ENCODE results near the gene OIP5. TPM values are rescaled to one million over a fixed set of nuclear protein-coding genes. Genes with fewer than 3 reads are reported as not detected.
"Not testable (repeated sequence)": the region's sequence is repeated elsewhere in the genome, so short reads cannot be mapped to it uniquely, and the experiment has no call there.

The OIP5 gene
- total RNA-seq, 1 donor from 2014 or later, result 18.7 TPM

DNA sequence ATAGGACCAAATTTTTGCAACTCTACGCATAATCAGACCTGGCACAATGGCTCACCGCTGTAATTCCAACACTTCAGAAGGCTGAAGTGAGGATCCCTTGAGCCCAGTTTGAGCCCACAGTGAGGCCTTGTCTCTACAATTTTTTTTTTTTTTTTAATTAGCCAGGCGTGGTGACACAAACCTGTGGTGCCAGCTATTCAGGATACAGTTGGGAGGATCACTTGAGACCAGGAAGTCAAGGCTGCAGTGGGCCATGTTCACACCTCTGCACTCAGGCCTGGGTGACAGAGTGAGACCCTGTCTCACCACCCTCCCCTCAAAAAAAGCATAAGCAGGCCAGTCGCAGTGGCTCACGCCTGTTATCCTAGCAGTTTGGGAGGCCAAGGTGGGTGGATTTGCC, 24.7 kb downstream of the OIP5 start:
- intact Hi-C loops (cut with micrococcal nuclease), result no loop called here

DNA sequence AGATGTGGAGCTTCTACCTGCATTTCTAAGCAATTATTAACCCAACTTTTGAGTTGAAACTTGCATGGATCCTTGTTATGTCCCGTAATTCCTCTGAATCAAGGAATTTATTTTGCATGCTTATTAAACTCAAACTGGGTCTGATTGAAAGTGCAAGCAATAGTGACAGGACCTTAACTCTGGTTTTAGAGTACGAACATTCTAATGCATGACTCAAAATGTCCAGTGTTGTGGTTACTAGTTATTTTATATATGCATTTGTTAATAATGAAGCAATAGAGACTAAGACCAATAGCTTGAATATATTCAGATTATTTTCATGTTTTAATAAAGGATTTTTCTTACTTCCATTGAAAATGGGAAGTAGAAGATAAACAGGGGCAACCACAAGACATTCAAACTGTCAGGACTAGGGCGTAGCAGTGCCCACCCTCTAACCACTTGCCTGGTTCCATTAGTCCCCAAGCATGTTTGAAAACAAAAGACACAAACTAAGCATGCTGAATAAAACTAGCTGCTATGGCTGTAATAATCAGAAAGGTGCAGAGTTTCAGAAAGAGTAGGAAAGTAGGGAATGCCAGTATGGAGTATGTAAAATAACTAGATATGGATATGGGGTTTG, 28.1 kb downstream of the OIP5 start:
- intact Hi-C loops (cut with micrococcal nuclease), result no loop called here

DNA sequence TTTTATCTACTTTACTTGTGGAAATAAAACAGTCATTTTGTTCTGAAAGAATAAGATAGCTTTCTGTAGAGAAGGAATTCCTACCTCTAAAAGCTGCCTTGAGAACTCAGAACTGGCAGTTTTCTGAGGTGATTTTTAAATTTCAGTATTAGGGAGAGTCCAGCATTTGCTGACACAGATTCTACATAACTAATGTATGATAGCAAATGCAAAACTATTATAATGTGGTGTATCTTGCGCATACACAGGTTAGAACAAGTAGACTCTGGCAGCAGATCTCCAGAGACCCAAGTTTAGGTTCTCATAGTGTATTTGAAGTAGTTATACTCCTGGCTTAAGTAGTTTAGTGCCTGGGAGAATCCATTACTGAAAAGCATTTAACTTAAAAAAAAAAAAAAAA, 30.8 kb downstream of the OIP5 start:
- intact Hi-C loops (cut with micrococcal nuclease), result no loop called here

DNA sequence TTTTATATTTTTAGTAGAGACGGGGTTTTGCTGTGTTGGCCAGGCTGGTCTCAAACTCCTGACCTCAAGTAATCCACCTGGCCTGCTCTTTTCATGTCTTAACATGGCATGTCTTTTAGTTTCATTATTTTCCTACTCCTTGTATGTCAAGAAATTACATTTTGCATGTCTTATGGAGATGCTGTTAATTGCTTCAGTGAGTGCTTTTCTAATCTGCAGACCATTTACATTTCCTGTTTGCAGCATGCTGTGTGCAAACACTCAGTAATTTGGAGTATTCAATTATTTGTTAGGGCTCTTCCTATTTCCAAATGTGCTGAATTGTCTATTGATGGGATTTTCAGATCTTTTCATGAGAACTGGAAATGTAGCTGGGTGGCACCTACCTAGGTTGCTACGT, 31.3 kb downstream of the OIP5 start:
- intact Hi-C loops (cut with micrococcal nuclease), result not testable (repeated sequence)

DNA sequence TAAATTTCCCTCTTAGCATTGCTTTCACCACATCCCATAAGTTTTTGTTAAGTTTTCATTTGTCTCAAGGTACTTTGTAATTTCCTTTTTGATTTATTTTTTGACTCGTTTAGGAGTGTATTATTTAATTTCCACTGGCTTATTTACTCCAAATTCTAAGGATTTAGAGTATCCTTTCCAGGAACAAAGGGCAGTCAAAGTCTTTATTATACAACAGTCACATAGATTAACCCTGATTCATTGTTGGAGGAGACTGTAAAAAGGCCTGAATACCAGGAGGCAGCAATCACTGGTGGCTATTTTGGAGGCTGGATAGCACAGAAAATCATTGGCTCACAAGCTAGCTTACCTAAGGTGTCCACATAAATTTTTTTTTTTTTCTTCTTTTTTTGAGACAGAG, 39.9 kb downstream of the OIP5 start:
- intact Hi-C loops (cut with micrococcal nuclease), result no loop called here

DNA sequence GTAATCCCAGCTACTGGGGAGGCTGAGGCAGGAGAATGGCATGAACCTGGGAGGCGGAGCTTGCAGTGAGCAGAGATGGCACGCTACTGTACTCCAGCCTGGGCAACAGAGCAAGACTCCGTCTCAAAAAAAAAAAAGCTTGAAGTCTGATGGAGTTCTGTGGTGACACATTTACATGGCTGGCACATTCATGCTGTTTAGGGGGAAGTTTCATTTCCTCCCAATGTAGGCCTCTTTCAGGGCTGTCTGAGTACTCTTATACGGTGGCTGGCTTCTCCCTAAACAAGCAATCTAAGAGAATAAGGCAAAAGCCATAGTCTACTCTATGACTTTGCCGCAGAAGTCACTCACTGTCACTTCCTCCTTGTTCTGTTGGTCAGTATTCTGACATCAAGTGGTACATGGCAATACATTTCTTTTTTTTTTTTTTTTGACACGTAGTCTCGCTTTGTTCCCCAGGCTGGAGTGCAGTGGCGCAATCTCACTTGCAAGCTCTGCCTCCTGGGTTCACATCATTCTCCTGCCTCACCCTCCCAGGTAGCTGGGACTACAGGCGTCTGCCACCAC, 41.2 kb downstream of the OIP5 start:
- intact Hi-C loops (cut with micrococcal nuclease), result no loop called here

DNA sequence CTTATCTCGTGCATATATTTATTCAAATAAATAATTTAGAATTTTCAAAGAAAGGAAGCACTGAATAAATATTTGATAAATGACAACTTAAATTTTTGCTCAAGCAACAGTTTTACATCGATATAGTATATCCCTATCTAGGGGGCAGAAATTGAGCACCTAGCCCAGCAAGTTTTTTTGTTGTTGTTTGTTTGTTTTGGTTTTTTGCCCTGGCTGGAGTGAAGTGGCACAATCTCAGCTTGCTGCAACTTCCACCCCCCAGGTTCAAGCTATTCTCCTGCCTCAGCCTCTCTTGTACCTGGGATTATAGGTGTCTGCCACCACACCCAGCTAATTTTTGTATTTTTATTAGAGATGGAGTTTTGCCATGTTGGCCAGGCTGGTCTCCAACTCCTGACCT, 42.4 kb downstream of the OIP5 start:
- intact Hi-C loops (cut with micrococcal nuclease), result loop anchor here (10.0 kb wide), 1 partner anchor 595 kb away; the partner anchor contains the start of gene RAD51

DNA sequence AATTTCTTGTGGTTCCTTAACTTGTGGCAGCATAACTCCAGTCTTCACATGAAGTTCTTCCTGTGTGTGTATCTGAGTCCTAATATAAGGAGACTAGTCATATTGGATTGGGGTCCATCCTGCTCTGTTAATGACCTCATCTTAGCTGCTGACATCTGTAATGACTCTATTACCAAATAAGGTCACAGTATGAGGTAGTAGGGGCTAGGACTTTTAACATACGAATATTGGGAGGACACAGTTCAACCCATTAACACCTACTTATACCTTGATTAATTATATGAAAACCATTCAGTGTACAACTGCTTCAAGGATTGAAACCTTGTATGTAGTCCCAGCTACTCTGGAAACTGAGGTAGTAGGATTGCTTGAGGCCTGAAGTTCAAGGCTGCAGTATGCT, 43.9 kb downstream of the OIP5 start:
- intact Hi-C loops (cut with micrococcal nuclease), result loop anchor here (10.0 kb wide), 1 partner anchor 594 kb away; the partner anchor contains the start of gene RAD51

DNA sequence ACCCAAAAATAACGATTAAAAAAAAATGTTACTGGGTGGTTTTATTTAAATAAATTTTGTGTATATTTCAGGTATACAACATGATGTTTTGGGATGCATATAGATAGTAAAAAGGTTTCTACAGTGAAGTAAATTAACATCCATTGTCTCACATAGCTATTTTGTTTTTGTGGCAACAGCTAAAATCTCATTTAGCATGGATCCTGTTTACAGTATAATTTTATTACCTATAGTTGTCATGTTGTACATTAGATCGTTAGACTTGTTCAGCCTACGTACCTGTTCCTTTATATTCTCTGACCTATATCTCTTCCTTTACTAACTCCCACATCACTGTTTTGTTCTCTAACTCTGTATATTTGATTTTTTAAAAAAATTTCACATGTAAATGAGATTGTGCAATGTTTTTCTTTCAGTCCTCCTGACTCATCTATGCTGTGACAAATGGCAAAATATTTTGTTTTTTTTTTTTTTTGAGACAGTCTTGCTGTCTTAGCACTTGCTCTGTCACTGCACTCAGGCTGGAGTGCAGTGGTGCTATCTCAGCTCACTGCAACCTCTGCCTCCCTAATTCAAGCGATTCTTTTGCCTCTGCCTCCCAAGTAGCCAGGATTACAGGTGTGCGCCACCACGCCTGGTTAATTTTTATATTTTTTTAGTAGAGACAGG, 45.6 kb downstream of the OIP5 start:
- intact Hi-C loops (cut with micrococcal nuclease), result loop anchor here (10.0 kb wide), 1 partner anchor 592 kb away; the partner anchor contains the start of gene RAD51

DNA sequence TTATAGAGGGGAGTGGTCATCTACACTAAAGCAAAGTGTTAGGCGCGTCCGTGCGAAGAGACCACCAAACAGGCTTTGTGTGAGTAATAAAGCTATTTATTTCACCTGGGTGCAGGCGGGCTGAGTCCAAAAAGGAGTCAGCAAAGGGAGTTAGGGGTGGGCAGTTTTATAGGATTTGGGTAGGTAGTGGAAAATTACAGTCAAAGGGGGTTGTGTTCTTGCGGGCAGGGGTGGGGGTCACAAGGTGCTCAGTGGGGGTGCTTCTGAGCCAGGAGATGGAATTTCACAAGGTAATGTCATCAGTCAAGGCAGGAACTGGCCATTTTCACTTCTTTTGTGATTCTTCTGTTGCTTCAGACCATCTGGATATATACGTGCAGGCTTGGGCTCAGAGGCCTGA, 47.1 kb downstream of the OIP5 start:
- intact Hi-C loops (cut with micrococcal nuclease), result loop anchor here (10.0 kb wide), 1 partner anchor 590 kb away; the partner anchor contains the start of gene RAD51

DNA sequence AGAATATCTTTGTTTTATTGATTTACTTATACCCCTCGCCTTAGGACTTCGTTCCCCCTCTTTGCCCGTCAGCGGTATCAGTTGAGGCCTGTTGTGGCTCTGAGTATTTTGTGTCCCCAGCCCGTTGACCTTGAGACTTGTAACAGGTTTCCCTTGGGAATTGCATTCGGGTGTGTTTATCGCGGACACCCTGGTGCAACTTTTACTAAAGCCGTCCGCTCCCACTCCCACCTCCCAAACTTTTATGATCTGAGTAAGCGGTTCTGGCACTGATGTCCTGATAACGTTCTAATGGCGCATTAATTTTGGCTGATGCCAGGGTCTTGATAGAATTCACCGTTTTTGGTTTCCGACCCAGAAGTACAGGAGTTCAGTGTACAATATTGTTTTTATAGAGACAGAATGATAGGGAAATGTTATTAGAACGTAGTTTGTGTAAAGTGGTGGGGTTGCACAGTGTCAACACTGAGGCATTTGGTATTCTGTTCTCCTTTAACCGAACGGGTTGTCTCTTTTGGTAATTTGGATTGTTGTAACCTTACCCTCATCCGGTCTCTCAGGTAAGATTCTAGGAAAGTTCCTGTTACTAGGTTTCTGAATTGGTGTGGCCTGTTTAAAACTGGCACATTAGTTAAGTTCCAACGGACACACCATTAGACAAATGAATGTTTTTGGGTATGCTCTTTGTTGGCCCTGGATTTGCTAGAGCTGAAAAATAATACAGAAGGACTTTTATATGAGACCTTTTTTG, 47.8 kb downstream of the OIP5 start:
- intact Hi-C loops (cut with micrococcal nuclease), result loop anchor here (1.0 to 10.0 kb wide), 2 partner anchors 48 to 590 kb away; partner anchors contain the start of genes NUSAP1, OIP5 and RAD51

DNA sequence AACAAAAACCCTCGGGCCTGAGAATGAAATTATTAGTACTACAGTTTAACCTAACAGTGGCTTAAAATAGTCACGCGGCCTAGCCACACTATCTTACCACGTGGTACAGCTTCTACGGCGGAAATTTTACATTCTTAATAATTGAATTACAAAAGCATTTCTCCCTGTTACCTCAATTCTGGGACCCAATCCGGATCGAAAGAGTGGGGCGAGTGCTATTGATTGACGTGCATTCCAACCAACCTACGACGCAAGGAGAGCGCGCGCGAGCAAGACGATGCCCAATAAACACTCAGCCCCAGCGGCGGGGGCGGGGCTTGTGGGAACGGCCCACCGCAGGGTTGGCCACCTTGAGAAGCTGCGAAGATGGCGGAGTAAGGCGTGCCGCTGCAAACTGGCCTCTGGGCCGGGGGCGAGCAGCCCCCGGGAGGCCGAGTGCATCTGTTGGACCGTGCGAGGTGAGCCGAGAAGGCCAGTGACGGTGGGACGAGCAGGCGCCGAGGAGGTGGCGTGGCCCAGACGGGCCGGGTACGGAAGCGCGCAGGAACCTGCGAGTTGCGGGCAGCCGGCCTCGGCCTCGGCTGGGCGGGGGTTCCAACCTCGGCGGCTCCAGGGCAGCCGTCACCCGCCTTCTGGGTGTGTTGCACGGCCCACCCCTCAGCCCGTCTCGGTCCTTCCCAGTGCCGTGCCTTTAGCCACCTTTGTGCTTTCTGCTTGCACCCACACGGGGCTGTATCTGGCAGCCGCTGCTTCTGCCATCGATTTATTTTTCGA, 48.6 kb downstream of the OIP5 start:
- intact Hi-C loops (cut with micrococcal nuclease), result loop anchor here (1.0 to 10.0 kb wide), 5 partner anchors 48 to 589 kb away; partner anchors contain the start of genes CHAC1, CHP1, INO80 and NUSAP1

DNA sequence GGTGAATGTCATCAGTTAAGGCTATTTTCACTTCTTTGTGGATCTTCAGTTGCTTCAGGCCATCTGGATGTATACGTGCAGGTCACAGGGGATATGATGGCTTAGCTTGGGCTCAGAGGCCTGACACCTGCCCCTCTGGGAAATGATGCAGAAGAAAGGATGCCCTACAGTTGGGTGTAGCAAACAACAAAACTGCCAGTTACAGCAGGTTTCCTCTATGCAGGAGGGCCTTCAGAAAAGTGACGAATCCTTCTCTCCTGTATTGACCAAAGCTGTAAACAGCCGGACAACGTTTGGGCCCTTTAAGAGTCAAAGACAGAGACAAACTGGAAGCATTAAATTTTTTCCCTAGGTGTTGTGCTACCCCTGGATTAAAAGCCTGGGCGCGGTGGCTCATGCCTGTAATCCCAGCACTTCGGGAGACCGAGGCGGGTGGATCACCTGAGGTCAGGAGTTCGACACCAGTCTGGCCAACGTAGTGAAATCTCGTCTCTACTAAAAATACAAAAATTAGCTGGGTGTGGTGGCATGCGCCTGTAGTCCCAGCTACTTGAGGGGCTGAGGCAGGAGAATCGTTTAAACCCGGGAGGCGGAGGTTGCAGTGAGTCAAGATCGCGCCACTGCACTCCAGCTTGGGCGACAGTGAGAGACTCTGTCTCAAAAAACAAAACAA, 49.3 kb downstream of the OIP5 start:
- intact Hi-C loops (cut with micrococcal nuclease), result loop anchor here (1.0 to 10.0 kb wide), 4 partner anchors 52 to 588 kb away; partner anchors contain the start of genes CHAC1, CHP1, INO80 and RAD51

DNA sequence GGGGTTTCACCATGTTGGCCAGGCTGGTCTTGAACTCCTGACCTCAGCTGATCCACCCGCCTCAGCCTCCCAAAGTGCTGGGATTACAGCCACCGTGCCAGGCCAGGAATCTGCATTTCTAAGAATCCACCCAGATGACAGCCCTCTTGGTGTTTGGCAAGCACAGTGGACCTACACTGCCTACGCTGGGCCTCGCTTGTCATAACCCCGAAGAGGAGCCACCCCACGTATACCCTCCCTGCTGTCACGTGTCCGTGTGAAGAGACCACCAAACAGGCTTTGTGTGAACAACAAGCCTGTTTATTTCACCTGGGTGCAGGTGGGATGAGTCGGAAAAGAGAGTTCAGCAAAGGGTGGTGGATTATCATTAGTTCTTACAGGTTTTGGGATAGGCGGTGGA, 50.0 kb downstream of the OIP5 start:
- intact Hi-C loops (cut with micrococcal nuclease), result loop anchor here (10.0 kb wide), 1 partner anchor 588 kb away; the partner anchor contains the start of gene RAD51

DNA sequence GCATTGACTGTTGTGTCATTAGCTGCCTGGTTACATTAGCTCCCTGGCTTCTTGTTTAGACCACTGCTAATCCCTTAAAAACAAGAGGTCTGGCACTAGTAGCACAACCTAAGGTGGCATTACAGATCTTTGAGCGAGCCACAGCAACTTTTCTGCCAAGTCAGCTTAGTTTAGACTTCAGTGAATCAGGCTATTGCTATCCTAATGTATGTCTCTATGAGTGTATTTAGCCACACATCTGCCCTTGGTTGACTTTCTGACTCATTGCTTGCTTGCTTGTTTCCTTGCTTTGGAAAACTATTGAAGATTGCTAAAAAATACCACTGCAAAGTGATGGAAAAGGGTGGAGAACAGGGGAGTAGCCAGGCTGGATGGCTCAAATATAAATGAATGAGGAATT, 51.2 kb downstream of the OIP5 start:
- intact Hi-C loops (cut with micrococcal nuclease), result loop anchor here (10.0 kb wide), 1 partner anchor 586 kb away; the partner anchor contains the start of gene RAD51

DNA sequence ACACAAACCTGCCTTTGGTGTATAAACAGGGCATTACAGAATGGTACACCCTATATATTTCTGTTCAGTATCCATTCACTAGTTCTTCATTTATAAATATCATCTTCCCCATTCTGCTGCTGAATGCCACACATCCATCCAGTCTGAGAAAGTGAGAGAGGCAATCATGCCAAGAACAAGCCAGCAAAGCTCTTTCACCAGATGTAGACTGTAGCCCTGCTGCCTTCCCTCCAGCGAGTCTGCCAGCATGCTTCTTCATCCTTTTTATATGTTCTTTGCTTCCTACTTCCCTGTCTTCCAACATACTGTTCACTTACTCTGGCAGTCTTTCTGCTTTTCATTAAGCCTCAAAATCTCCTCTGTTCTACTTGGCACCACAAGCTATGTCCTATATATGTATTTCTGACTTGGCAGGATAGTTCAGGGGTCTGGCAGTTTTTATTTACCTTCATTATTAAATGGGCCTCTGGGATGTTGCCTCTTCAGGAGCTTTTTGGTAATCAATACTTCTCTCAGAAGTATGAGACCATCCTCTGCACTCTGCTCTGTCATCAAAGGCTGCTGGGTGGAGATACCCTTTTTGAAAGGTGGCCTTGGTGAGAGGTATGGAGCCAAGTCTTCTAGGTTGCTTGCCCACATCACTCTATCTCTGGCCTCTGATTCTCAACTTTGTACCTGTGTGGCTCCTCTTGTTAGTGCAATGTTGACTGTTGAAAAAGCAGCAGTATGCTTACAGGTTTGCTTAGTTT, 52.7 kb downstream of the OIP5 start:
- intact Hi-C loops (cut with micrococcal nuclease), result loop anchor here (10.0 kb wide), 1 partner anchor 585 kb away; the partner anchor contains the start of gene RAD51

DNA sequence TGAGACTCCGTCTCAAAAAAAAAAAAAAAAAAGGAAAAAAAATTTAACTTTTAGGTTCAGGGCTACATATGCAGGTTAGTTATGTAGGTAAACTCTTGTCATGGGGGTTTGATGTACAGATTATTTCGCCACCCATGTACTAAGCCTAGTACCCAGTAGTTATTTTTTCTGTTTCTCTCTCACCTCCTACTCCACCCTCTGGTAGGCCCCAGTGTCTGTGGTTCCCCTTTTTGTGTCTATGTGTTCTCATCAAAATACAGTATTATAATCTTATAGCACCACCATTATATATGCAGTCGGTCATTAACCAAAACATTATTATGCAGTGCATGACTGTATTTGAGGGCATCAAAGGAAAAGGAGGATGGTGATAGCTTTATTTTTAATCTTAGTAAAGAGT, 54.1 kb downstream of the OIP5 start:
- intact Hi-C loops (cut with micrococcal nuclease), result no loop called here

DNA sequence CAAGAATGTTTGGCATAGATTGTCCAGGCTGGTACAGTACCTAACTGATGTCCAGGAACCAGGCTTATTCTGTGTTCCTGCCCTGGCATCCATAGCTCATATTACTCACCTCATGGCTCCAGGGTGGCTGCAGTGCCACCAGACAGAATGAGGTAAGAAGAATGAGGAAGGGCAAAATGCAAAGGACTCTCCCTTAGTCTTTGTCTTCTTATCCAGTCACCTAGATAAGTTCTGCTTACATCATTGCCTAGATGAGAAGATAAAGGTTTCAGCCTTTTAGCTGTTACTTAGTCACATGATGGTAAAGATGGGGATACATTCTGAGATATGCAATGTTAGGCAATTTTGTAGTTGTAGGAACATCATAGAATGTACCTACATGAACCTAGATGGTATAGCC, 55.6 kb downstream of the OIP5 start:
- intact Hi-C loops (cut with micrococcal nuclease), result no loop called here

DNA sequence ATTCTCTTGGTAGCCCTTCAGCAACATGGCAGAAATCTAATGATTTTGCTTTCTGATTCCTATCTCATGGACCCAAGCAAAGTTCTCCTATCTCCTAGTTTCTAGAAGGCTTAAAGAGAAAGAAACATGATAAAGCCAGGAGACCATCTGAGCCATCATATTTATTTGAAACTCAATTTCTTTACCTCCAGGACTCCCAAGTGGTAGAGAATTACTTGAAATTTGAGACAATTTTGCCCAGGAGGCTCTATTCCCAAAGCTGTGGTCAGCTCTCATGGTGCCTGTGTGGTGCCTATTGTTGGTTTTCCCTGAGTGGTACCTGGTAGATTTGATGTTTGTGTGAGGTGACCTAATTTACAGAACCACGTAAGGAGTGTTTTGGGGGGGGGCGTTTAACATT, 62.5 kb downstream of the OIP5 start:
- intact Hi-C loops (cut with micrococcal nuclease), result no loop called here
